ENCODE results near the gene KCNK10. TPM values are rescaled to one million over a fixed set of nuclear protein-coding genes. Genes with fewer than 3 reads are reported as not detected.

The KCNK10 gene
- total RNA-seq, 1 donor from 2014 or later: 0.24 TPM

DNA sequence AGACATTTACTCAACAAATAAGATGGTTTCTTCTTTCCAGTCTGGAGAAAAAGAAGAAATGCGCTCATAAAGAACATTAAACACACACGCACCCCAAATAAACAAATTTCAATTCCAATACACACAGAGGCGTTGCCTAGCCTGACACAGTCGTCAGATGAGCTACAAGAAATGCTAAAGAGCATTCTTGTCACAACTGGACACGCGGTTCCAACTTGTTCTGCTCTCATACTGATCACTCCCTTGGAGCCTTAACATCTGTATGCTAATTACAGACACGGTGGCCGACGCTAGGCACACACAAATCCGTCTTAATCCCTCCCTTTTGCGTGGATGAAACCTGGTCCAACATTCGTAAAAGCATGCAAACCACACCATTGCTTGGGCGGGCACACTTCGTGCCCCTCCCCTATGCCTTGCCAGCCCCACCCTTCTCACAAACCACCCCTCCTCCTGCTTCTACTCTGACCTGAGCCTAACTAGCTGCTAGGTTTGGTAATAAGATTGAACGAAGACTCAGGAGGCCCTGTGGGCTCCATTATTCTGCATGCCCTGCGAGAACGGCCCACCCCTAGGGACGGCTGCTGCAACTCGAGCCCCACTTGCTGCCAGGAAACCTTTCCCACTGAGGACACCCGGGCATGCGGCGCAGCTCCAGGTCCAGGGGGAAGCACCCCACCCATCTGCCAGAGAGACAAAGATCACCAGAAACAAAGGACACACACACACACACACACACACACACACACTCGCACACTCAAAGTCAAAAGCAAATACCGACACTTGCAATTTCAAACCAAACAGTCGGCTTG lies 1.2 kb downstream of the KCNK10 start:
- H3K27me3 Mint-ChIP-seq: peaks cover 32% of the 10 kb centered on the region
- H3K27ac Mint-ChIP-seq: no peak overlapping the region
- H3K36me3 Mint-ChIP-seq (ENCODE audit: insufficient read depth): no peaks in the 10 kb centered on the region
- no peak for DNase-seq (ENCODE audit: low spot score, unreplicated experiment)
- no peak for TF ChIP-seq CTCF (IDR thresholded peaks at IDR 0.05; ENCODE audit: unreplicated experiment)
- H3K4me1 Mint-ChIP-seq (ENCODE audit: low read depth): peaks cover 4% of the 10 kb centered on the region
- H3K9me3 Mint-ChIP-seq (ENCODE audit: low read depth): no peaks in the 10 kb centered on the region
- no peak overlapping the region for H3K4me3 Mint-ChIP-seq (ENCODE audit: low read depth)

- H3K4me3 Mint-ChIP-seq (ENCODE audit: low read depth): no peak overlapping the region
- H3K27ac Mint-ChIP-seq: no peak overlapping the region
- H3K27me3 Mint-ChIP-seq: peaks cover 2% of the 10 kb centered on the region
- TF ChIP-seq CTCF (IDR thresholded peaks at IDR 0.05; ENCODE audit: unreplicated experiment): no peak
- no peak for DNase-seq (ENCODE audit: low spot score, unreplicated experiment)
- no peaks in the 10 kb centered on the region for H3K4me1 Mint-ChIP-seq (ENCODE audit: low read depth)
- peaks cover 2% of the 10 kb centered on the region for H3K9me3 Mint-ChIP-seq (ENCODE audit: low read depth)
- H3K36me3 Mint-ChIP-seq (ENCODE audit: insufficient read depth): no peaks in the 10 kb centered on the region
Measured at GRCh38 chr14:88318406-88318805, 4.7 kb downstream of the KCNK10 start.

- Mint-ChIP-seq H3K4me3 (ENCODE audit: low read depth) (no peak overlapping the region), H3K36me3 (ENCODE audit: insufficient read depth) (no peaks in the 10 kb centered on the region), H3K4me1 (ENCODE audit: low read depth) (no peaks in the 10 kb centered on the region), H3K27me3 (peaks cover 2% of the 10 kb centered on the region), H3K27ac (no peak overlapping the region), H3K9me3 (ENCODE audit: low read depth) (peaks cover 3% of the 10 kb centered on the region)
- TF ChIP-seq CTCF (IDR thresholded peaks at IDR 0.05; ENCODE audit: unreplicated experiment): no peak
- DNase-seq (ENCODE audit: low spot score, unreplicated experiment): no peak
Measured at GRCh38 chr14:88316521-88316920, 6.5 kb downstream of the KCNK10 start.

DNA sequence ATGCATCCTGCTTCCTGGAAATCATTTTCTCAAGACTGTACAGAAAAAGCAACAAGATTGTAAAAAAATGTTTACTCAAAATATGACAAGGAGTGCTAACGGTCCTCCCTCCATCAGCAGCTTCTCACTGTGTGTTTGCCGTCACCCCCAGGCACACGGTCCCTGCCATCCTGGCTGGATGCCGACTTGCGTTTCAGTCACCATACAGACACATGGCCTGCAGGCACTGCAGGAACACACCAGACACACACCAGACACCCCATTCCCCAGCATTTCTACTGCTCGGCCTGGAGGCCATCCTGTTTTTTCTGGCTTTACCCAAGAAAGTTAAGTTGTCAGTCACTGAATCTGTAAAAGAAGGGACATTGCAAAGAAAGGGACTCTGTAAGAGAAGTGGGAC lies 10.8 kb downstream of the KCNK10 start:
- H3K4me1 Mint-ChIP-seq (ENCODE audit: low read depth): no peaks in the 10 kb centered on the region
- H3K36me3 Mint-ChIP-seq (ENCODE audit: insufficient read depth): no peaks in the 10 kb centered on the region
- no peak overlapping the region for H3K4me3 Mint-ChIP-seq (ENCODE audit: low read depth)
- H3K9me3 Mint-ChIP-seq (ENCODE audit: low read depth): peaks cover 3% of the 10 kb centered on the region
- no peak for DNase-seq (ENCODE audit: low spot score, unreplicated experiment)
- TF ChIP-seq CTCF (IDR thresholded peaks at IDR 0.05; ENCODE audit: unreplicated experiment): no peak
- H3K27me3 Mint-ChIP-seq: peaks cover 2% of the 10 kb centered on the region
- H3K27ac Mint-ChIP-seq: no peak overlapping the region

- Mint-ChIP-seq H3K27me3 (peaks cover 2% of the 10 kb centered on the region), H3K4me3 (ENCODE audit: low read depth) (no peak overlapping the region), H3K36me3 (ENCODE audit: insufficient read depth) (no peaks in the 10 kb centered on the region), H3K27ac (no peak overlapping the region), H3K4me1 (ENCODE audit: low read depth) (no peaks in the 10 kb centered on the region), H3K9me3 (ENCODE audit: low read depth) (peaks cover 3% of the 10 kb centered on the region)
- DNase-seq (ENCODE audit: low spot score, unreplicated experiment): no peak
- no peak for TF ChIP-seq CTCF (IDR thresholded peaks at IDR 0.05; ENCODE audit: unreplicated experiment)
Measured at GRCh38 chr14:88311780-88312179, 11.3 kb downstream of the KCNK10 start.

Data from progenitor cell of endocrine pancreas (in vitro differentiated cells).